Kidney epithelial cell (primary cell): Measurements from ENCODE around the gene IRX2. TPM values are rescaled to one million over a fixed set of nuclear protein-coding genes. Genes with fewer than 3 reads are reported as not detected.

Experiments
- DNase-seq: peaks from one replicate; pipeline ENCODE4 v3.0.0-alpha.2; 2010; ENCODE audit warnings: low read depth
- H3K27me3 ChIP-seq: 2 replicates; pipeline ENCODE4 v1.6.0; 2011; ENCODE audit warnings: low read length; ENCODE audit not compliant: control insufficient read depth, insufficient read depth
- H3K36me3 ChIP-seq: 2 replicates; pipeline ENCODE4 v1.5.1; 2011; ENCODE audit warnings: low read length; ENCODE audit not compliant: control insufficient read depth, insufficient read depth
- H3K4me3 ChIP-seq: 2 replicates; pipeline ENCODE4 v1.5.1; 2011; ENCODE audit warnings: low read depth, mild to moderate bottlenecking, control low read depth, low read length
- total RNA-seq: library from RNA; depleted of rRNA; stranded (reverse); fragments of >200 nt; gene quantifications from 2 replicates; pipeline ENCODE4 v1.2.3, GENCODE V29; 2015
- TF ChIP-seq, protein P1 (sequence below): IDR thresholded peaks from 2 replicates; pipeline ENCODE4 v1.5.1; 2011; ENCODE audit warnings: mild to moderate bottlenecking, moderate library complexity, low read length, control low read depth, inconsistent platforms; ENCODE audit not compliant: insufficient read depth, poor library complexity, severe bottlenecking

IRX2 gene
- total RNA-seq, 1 donor from 2014 or later, result 2.8 TPM

DNA sequence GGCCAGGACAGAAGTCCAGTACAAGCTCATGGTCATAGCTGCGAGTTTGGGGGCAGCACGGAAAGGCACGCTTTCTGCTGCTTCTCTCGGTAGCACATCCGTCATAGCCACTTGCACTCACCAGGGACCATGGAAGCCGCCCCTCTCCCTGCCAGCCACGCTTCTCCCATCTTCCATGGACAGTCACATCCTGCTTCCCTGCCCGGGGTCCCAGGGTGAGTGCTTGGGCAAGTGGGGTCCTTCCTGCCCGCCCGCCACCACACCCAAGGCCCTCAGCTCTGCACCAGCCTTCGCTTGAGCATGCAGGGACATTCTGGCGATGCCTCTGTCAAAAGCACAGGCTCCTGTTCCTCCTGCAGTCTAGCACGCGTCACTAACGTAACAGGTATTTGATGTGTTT, 13.1 kb upstream of the IRX2 start:
- H3K27me3 ChIP-seq, result peaks cover 1% of the 10 kb centered on the region
- no peak for DNase-seq
- no peak overlapping the region for H3K4me3 ChIP-seq
- no peaks in the 10 kb centered on the region for H3K36me3 ChIP-seq
- TF ChIP-seq, protein P1, sequence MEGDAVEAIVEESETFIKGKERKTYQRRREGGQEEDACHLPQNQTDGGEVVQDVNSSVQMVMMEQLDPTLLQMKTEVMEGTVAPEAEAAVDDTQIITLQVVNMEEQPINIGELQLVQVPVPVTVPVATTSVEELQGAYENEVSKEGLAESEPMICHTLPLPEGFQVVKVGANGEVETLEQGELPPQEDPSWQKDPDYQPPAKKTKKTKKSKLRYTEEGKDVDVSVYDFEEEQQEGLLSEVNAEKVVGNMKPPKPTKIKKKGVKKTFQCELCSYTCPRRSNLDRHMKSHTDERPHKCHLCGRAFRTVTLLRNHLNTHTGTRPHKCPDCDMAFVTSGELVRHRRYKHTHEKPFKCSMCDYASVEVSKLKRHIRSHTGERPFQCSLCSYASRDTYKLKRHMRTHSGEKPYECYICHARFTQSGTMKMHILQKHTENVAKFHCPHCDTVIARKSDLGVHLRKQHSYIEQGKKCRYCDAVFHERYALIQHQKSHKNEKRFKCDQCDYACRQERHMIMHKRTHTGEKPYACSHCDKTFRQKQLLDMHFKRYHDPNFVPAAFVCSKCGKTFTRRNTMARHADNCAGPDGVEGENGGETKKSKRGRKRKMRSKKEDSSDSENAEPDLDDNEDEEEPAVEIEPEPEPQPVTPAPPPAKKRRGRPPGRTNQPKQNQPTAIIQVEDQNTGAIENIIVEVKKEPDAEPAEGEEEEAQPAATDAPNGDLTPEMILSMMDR, result no peak

DNA sequence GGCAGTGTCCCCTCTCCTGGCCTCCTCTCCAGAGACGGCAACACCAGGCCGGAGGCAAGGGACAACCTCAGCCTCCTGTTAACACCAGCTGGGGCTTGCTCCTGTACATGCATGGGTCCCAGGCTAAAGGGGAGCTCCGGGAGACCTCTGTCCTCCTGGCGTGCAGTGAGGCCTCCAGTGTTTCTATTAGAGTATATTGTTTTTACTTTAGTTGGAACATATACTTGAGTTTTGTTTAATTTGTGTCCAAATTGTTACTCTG, 12.0 kb upstream of the IRX2 start:
- TF ChIP-seq, protein P1, result no peak
- DNase-seq, result no peak
- Histone ChIP-seq H3K27me3 (peaks cover 2% of the 10 kb centered on the region), H3K4me3 (no peak overlapping the region), H3K36me3 (no peaks in the 10 kb centered on the region)

DNA sequence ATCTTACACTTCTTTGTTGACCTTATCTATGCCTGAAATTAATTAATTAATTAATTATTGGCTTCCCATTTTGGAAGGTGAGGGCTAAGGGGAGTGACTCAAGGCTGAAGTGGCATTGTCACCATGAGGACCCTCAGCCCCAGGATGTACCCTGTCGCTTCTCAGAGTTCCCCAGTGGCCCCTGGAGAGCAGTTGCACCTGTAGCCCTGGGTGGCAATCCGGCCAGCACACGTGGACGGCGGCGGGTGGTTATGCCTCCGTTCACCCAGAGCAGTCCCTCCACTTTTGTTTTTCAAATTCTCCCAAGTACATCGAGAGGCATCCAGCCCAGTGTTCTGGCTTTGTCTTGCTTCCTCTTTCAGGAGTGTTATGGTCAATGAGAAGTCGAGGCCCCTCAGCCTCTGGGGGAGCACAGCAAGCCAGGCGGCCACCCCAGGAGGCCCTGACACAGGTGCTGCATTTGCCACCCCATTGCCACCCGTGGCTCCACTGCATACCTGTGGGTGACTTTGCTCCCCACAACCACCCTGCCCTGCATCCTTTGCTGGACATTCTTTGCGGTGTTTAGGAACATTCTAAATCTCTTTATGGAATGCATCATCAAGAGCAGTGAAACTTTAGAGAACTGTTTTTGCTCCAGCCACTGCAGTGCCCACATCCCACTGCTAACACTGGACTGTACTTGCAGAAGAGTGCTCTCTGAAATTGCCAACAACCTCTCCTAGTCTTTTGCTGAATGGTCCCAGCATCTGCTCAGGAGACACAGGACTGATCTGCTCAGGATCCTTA, 11.5 kb upstream of the IRX2 start:
- TF ChIP-seq, protein P1, result no peak
- Histone ChIP-seq H3K27me3 (peaks cover 4% of the 10 kb centered on the region), H3K36me3 (no peaks in the 10 kb centered on the region), H3K4me3 (no peak overlapping the region)
- no peak for DNase-seq

DNA sequence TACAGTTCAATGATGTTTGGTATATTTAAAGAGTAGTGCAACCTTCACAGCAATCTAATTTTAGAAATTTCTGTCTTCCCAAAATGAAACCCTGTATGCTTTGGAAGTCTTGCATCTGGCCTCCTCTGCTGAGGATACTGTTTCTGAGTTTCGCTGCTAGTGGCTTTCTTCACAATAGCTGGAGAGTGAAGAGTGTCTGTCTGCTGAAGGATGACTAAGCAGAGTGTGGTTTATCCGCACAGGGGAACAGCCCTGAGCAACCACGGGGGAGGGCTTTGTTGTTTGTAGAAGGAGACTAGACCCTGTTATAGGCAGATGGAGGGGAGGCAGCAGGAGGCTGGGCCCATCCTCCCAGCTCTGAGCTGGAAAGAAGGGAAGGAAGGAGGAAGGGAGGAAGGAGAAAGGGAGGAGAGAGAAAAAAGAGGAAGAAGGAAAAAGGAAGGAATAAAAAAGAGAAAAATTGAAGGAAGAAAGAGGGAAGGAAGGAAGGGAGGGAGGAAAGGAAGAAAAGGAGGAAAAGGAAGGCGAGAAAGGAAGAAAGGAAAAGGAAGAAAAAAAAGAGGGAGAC, 10.5 kb upstream of the IRX2 start:
- no peaks in the 10 kb centered on the region for H3K36me3 ChIP-seq

DNA sequence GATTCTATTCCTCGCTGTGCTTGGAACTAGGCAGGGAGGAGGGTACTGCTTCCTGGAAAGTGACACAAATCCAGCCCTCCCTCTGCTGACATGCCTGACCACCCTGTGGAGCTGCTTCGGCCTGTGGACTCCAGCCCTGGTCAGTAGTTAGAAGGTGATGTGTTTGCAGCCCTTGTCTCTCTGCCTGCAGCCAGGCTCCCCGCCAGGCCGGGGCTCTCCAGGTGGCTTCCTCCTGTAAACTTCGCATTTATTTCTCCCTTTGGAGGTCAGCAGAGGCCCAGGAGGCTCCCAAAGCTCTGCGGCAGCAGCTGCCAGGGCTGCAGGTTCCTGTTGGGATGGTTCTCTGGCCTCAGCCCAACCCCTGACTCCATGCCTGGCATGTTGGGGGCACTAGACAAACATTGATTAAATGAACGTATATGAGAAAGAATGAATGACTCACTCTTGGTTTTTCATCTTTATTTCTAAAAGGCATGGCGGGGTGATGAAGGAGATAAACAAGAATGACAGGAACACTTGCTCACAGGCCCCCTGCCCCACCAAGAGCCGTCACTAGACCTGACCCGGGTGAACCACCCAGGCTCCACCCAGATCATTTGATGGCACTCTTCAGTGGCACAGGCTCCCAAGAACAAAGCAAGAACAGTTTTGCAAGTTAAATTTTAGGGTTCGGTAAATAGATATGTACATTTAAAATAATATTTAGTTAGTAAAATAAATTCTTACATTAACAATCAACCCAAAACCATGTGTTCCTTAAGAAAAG, 8.4 kb upstream of the IRX2 start:
- TF ChIP-seq, protein P1, result no peak
- DNase-seq, result no peak

More for the DNA sequence above, 10.5 kb upstream of the IRX2 start:
- peaks cover 13% of the 10 kb centered on the region for H3K27me3 ChIP-seq
- no peak overlapping the region for H3K4me3 ChIP-seq
- DNase-seq, result no peak
- TF ChIP-seq, protein P1, result no peak

More for the DNA sequence above, 8.4 kb upstream of the IRX2 start:
- Histone ChIP-seq H3K4me3 (no peak overlapping the region), H3K27me3 (peaks cover 34% of the 10 kb centered on the region), H3K36me3 (no peaks in the 10 kb centered on the region)
